ENCODE results near the gene PSMB9. TPM values are rescaled to one million over a fixed set of nuclear protein-coding genes. Genes with fewer than 3 reads are reported as not detected.

Gene PSMB9
- total and polyA plus RNA-seq, 9 of the 15 experiments (the other 6 are each of a cell fraction or from before 2014, with no cell fraction given): 1.1 to 3.7 (median 2.4) TPM

- TF ChIP-seq VEZF1 (CRISPR knock-in tag; IDR thresholded peaks at IDR 0.05) (peak; percentile 73), NFYB (IDR thresholded peaks at IDR 0.05; ENCODE audit: extremely low read depth, insufficient read length) (no peak), CREM (IDR thresholded peaks at IDR 0.05; ENCODE audit: low read depth) (peak; percentile 55; the same call in 1 of the 2 replicates), ZNF75A (CRISPR knock-in tag; IDR thresholded peaks at IDR 0.05) (no peak), EZH2 (IDR thresholded peaks at IDR 0.05; ENCODE audit: borderline replicate concordance, low read depth, low read length) (no peak), ZNF707 (CRISPR knock-in tag; conservative IDR thresholded peaks at IDR 0.05) (no peak), HNRNPLL (IDR thresholded peaks at IDR 0.05; ENCODE audit: low read depth, low read length, poor library complexity, severe bottlenecking) (peak; percentile 86), HNRNPH1 (optimal IDR thresholded peaks at IDR 0.05; ENCODE audit: low read depth, low read length) (no peak), ZNF347 (CRISPR knock-in tag; IDR thresholded peaks at IDR 0.05; ENCODE audit: low read depth) (no peak), KLF16 (IDR thresholded peaks at IDR 0.05) (peak; percentile 64; the same call in 1 of the 2 replicates), RNF219 (CRISPR knock-in tag; IDR thresholded peaks at IDR 0.05) (no peak), HES1 (IDR thresholded peaks at IDR 0.05; ENCODE audit: low read depth) (no peak), ZNF77 (CRISPR knock-in tag; IDR thresholded peaks at IDR 0.05) (no peak), ZNF197 (CRISPR knock-in tag; IDR thresholded peaks at IDR 0.05; ENCODE audit: low read depth) (0 out of 2 replicates have a peak, but pooled peaks have one; percentile 45), PTRF (tag; IDR thresholded peaks at IDR 0.05) (no peak), HDAC1 (IDR thresholded peaks at IDR 0.05) (peak in 1 of 2 experiments; percentile 76; a peak in 2 of 4 replicates), ZNF175 (CRISPR knock-in tag; IDR thresholded peaks at IDR 0.05; ENCODE audit: low read depth) (0 out of 2 replicates have a peak, but pooled peaks have one; percentile 23), ZNF239 (CRISPR knock-in tag; IDR thresholded peaks at IDR 0.05) (0 out of 2 replicates have a peak, but pooled peaks have one; percentile 11), SAFB2 (IDR thresholded peaks at IDR 0.05; ENCODE audit: borderline replicate concordance, low read depth, low read length, severe bottlenecking) (no peak)
- TF ChIP-seq, protein P1, sequence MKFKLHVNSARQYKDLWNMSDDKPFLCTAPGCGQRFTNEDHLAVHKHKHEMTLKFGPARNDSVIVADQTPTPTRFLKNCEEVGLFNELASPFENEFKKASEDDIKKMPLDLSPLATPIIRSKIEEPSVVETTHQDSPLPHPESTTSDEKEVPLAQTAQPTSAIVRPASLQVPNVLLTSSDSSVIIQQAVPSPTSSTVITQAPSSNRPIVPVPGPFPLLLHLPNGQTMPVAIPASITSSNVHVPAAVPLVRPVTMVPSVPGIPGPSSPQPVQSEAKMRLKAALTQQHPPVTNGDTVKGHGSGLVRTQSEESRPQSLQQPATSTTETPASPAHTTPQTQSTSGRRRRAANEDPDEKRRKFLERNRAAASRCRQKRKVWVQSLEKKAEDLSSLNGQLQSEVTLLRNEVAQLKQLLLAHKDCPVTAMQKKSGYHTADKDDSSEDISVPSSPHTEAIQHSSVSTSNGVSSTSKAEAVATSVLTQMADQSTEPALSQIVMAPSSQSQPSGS (CRISPR knock-in tag; IDR thresholded peaks at IDR 0.05): no peak
These were observed 15.7 kb upstream of the PSMB9 start, which contains the start of gene TAP2 (continued) for GRCh38 chr6:32838114-32838958.

All from K562 (cell line).